Peyer's patch (tissue), 4 donors: ENCODE results near the gene BMPER.

Experiments
- CTCF ChIP-seq, 6 experiments: fragments of 450-650 bp in 4 of 6; fragments of 200-600 bp in 2 of 6; sonication (generic) in 1 of 6; IDR thresholded peaks; one replicate each; pipeline ENCODE4 v1.5.1; 2017 to 2019; ENCODE audit warnings: antibody characterized with exemption in 6 of 6, mild to moderate bottlenecking in 3 of 6, moderate library complexity in 1 of 6
- POLR2A ChIP-seq, 2 donors: fragments of 450-650 bp; IDR thresholded peaks; one replicate each; pipeline ENCODE4 v1.5.1; 2017; ENCODE audit warnings: antibody characterized with exemption in 2 of 2, mild to moderate bottlenecking in 2 of 2, moderate library complexity in 2 of 2

GRCh38 chr7:34162027-34162565 is 256.8 kb downstream of the BMPER start:
- TF ChIP-seq CTCF (IDR thresholded peaks at IDR 0.05) (no peak), POLR2A (IDR thresholded peaks at IDR 0.05) (no peak)
